ENCODE measurements around the gene SDK1. TPM values are rescaled to one million over a fixed set of nuclear protein-coding genes. Genes with fewer than 3 reads are reported as not detected.

Gene SDK1
- total RNA-seq, 1 donor from 2014 or later = 225 TPM

DNA sequence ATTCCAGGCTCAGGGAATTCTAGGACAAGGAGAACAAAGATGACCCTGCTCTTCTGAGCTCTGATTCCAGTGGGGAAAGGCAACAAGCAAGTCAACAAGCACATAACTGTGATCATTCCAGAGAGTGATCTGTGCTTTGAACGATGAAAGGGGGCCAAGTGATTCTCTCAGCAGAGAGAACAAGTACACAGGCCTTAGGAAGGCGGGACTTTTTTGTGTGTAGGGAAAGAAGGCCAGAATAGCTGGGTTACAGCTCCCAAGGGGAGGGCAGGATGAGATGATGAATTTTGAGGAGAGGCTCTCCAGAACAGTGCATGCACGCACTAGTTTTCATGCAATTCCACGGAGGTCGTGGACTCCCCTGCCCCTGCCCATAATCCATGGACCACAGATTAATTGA, 565.2 kb downstream of the SDK1 start:
- H3K4me1 Mint-ChIP-seq (ENCODE audit: low read depth, unreplicated experiment) = peaks cover 23% of the 10 kb centered on the region
- H3K9me3 Mint-ChIP-seq (ENCODE audit: unreplicated experiment) = peaks cover 19% of the 10 kb centered on the region
- no peak overlapping the region for H3K27ac Mint-ChIP-seq (ENCODE audit: unreplicated experiment)
- H3K36me3 Mint-ChIP-seq (ENCODE audit: unreplicated experiment) = peaks cover 15% of the 10 kb centered on the region
- no peak overlapping the region for H3K4me3 Mint-ChIP-seq (ENCODE audit: unreplicated experiment)
- H3K27me3 Mint-ChIP-seq (ENCODE audit: unreplicated experiment) = peaks cover 7% of the 10 kb centered on the region
- DNase-seq = no peak
- TF ChIP-seq, protein P1, sequence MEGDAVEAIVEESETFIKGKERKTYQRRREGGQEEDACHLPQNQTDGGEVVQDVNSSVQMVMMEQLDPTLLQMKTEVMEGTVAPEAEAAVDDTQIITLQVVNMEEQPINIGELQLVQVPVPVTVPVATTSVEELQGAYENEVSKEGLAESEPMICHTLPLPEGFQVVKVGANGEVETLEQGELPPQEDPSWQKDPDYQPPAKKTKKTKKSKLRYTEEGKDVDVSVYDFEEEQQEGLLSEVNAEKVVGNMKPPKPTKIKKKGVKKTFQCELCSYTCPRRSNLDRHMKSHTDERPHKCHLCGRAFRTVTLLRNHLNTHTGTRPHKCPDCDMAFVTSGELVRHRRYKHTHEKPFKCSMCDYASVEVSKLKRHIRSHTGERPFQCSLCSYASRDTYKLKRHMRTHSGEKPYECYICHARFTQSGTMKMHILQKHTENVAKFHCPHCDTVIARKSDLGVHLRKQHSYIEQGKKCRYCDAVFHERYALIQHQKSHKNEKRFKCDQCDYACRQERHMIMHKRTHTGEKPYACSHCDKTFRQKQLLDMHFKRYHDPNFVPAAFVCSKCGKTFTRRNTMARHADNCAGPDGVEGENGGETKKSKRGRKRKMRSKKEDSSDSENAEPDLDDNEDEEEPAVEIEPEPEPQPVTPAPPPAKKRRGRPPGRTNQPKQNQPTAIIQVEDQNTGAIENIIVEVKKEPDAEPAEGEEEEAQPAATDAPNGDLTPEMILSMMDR (IDR thresholded peaks at IDR 0.05; ENCODE audit: partially characterized antibody, unreplicated experiment) = no peak

DNA sequence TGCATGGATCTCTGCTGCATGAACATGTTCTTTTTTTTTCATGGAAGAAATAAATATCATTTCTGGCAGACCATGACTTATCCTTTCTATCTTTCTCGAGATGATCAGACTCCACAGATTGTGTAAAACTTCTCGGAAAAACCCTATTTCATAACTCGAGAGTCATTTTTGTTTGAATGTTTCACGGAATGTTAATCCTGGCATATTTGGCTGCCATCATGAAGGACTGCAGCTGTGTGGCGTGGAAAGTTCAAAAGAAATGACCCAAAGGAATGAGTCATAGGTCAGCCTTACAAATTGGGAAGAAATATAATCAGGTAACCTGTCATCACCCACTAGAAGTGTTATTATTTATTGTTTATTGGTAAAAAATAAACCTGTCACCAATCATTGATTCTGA, 566.8 kb downstream of the SDK1 start:
- H3K36me3 Mint-ChIP-seq (ENCODE audit: unreplicated experiment) = peaks cover 18% of the 10 kb centered on the region
- H3K4me3 Mint-ChIP-seq (ENCODE audit: unreplicated experiment) = no peak overlapping the region
- peaks cover 7% of the 10 kb centered on the region for H3K27me3 Mint-ChIP-seq (ENCODE audit: unreplicated experiment)
- no peak overlapping the region for H3K27ac Mint-ChIP-seq (ENCODE audit: unreplicated experiment)
- peaks cover 14% of the 10 kb centered on the region for H3K4me1 Mint-ChIP-seq (ENCODE audit: low read depth, unreplicated experiment)
- TF ChIP-seq, protein P1 (IDR thresholded peaks at IDR 0.05; ENCODE audit: partially characterized antibody, unreplicated experiment) = no peak
- DNase-seq = no peak
- H3K9me3 Mint-ChIP-seq (ENCODE audit: unreplicated experiment) = peaks cover 21% of the 10 kb centered on the region

DNA sequence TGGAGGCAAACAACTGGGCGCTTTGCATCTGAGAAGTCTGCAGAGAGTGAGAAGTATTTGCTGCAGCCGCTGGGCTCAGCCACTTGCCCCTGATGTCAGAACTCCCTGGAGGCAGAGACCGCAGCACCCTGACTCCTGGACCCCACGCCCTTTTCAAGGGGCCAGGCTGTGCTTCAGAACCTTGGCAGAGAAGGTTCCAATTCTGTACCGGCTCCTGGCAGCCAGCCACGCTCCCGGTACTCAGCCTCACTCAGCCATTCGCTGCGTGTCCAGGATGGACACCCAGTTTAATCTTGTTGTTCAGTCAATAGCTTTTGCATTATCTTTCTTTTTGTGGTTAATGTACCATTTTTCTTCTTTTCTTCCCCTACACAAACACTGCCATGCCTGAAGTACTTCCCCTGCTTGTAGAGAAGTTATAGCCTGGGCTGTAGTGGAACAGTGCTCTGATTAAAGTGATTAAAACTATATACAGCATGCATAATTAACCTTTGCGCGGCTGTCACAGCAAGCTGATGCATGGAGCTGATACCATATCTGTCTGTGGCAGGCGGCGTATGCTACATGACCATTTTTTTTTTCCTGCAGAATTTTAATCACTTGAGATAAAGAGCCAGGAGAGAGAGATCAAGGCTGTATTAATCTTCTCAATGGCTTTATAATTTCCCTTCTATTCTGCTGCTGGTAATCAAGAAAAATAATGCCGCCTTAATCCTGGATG, 578.5 kb downstream of the SDK1 start:
- peaks cover 2% of the 10 kb centered on the region for H3K27me3 Mint-ChIP-seq (ENCODE audit: unreplicated experiment)
- DNase-seq = no peak
- TF ChIP-seq, protein P1 (IDR thresholded peaks at IDR 0.05; ENCODE audit: partially characterized antibody, unreplicated experiment) = no peak
- H3K36me3 Mint-ChIP-seq (ENCODE audit: unreplicated experiment) = peaks cover 13% of the 10 kb centered on the region
- H3K4me1 Mint-ChIP-seq (ENCODE audit: low read depth, unreplicated experiment) = peaks cover 7% of the 10 kb centered on the region
- H3K27ac Mint-ChIP-seq (ENCODE audit: unreplicated experiment) = no peak overlapping the region
- H3K9me3 Mint-ChIP-seq (ENCODE audit: unreplicated experiment) = peaks cover 18% of the 10 kb centered on the region
- H3K4me3 Mint-ChIP-seq (ENCODE audit: unreplicated experiment) = no peak overlapping the region

- DNase-seq = no peak
- Mint-ChIP-seq H3K36me3 (ENCODE audit: unreplicated experiment) (peaks cover 13% of the 10 kb centered on the region), H3K27me3 (ENCODE audit: unreplicated experiment) (peaks cover 5% of the 10 kb centered on the region), H3K4me1 (ENCODE audit: low read depth, unreplicated experiment) (peaks cover 9% of the 10 kb centered on the region), H3K27ac (ENCODE audit: unreplicated experiment) (peak overlapping the region; percentile 43), H3K9me3 (ENCODE audit: unreplicated experiment) (peaks cover 20% of the 10 kb centered on the region), H3K4me3 (ENCODE audit: unreplicated experiment) (no peak overlapping the region)
- TF ChIP-seq, protein P1 (IDR thresholded peaks at IDR 0.05; ENCODE audit: partially characterized antibody, unreplicated experiment) = no peak
Measured at GRCh38 chr7:3880228-3880987, 579.4 kb downstream of the SDK1 start.

GRCh38 chr7:3882782-3883181, 581.7 kb downstream of the SDK1 start:
- H3K9me3 Mint-ChIP-seq (ENCODE audit: unreplicated experiment) = peaks cover 20% of the 10 kb centered on the region
- TF ChIP-seq, protein P1 (IDR thresholded peaks at IDR 0.05; ENCODE audit: partially characterized antibody, unreplicated experiment) = no peak
- peaks cover 12% of the 10 kb centered on the region for H3K27me3 Mint-ChIP-seq (ENCODE audit: unreplicated experiment)
- DNase-seq = no peak
- H3K27ac Mint-ChIP-seq (ENCODE audit: unreplicated experiment) = no peak overlapping the region
- H3K4me1 Mint-ChIP-seq (ENCODE audit: low read depth, unreplicated experiment) = peaks cover 21% of the 10 kb centered on the region
- H3K36me3 Mint-ChIP-seq (ENCODE audit: unreplicated experiment) = peaks cover 18% of the 10 kb centered on the region
- H3K4me3 Mint-ChIP-seq (ENCODE audit: unreplicated experiment) = no peak overlapping the region
